ENCODE measurements around the gene CDC42EP1. TPM values are rescaled to one million over a fixed set of nuclear protein-coding genes. Genes with fewer than 3 reads are reported as not detected.

The CDC42EP1 gene
- total and polyA plus RNA-seq, 2 donors (not counting 3 experiments of a cell fraction or from before 2014, with no cell fraction given): 82.2 to 141 TPM

GRCh38 chr22:37604074-37604473 is 43.8 kb downstream of the CDC42EP1 start:
- ChIA-PET CTCF (interaction anchor here (0.7 to 5.7 kb wide), 6 partner anchors 12 to 245 kb away, joined by 3 to 24 read pairs (median 3); no protein-coding TSS in a partner anchor), POLR2A (no interaction called here)
- H3K4me1 ChIP-seq (ENCODE audit: control insufficient read depth, extremely low read depth, insufficient read depth, low read length): peaks cover 8% of the 10 kb centered on the region
- intact Hi-C loops (cut with micrococcal nuclease): no loop called here
- no TSS peak for BruUV-seq (replicated peaks)
- no peak overlapping the region for H3K4me3 ChIP-seq (replicated peaks in 1 of 3; ENCODE audit: insufficient read depth in 1 of 3, low read depth in 1 of 3, low read length in 3 of 3)
- no peaks in the 10 kb centered on the region for H3K9me3 ChIP-seq (replicated peaks; ENCODE audit: control insufficient read depth, insufficient read depth, low read length)
- no peak for FAIRE-seq
- no peaks in the 10 kb centered on the region for H4K20me1 ChIP-seq (replicated peaks; ENCODE audit: control insufficient read depth, extremely low read depth, insufficient read depth, low read length)
- no peak overlapping the region for H2AFZ ChIP-seq (ENCODE audit: low read depth, low read length)
- H3K9me1 ChIP-seq (replicated peaks; ENCODE audit: control insufficient read depth, extremely low read depth, insufficient read depth, low read length): no peaks in the 10 kb centered on the region
- H3K27me3 ChIP-seq (ENCODE audit: control insufficient read depth in 2 of 2, insufficient read depth in 2 of 2, low read length in 2 of 2): peaks cover 0 to 13% of the 10 kb centered on the region in 2 experiments
- H3K4me2 ChIP-seq (ENCODE audit: insufficient read depth, low read length): no peak overlapping the region
- H3K9ac ChIP-seq (replicated peaks; ENCODE audit: extremely low read depth, insufficient read depth, low read length): no peak overlapping the region
- H3K79me2 ChIP-seq (ENCODE audit: control insufficient read depth, insufficient read depth, low read length): peaks cover 2% of the 10 kb centered on the region
- dilution Hi-C loops (cut with MboI; ENCODE audit: extremely low pct_ligation_motif_present, low sequenced_read_pairs): no loop called here
- H3K27ac ChIP-seq (ENCODE audit: insufficient read depth, low read depth, low read length): no peak overlapping the region
- no peak for DNase-seq (ENCODE audit: low read depth, low spot score)
- no peaks in the 10 kb centered on the region for H3K36me3 ChIP-seq (ENCODE audit: control insufficient read depth in 2 of 2, extremely low read depth in 1 of 2, insufficient read depth in 2 of 2, low read length in 2 of 2)
- TF ChIP-seq MYC (IDR thresholded peaks at IDR 0.05; ENCODE audit: low read depth, low read length): no peak
- TF ChIP-seq POLR2A (IDR thresholded peaks at IDR 0.05; ENCODE audit: low read depth, low read length): no peak
- no peak for TF ChIP-seq MAX (IDR thresholded peaks at IDR 0.05; ENCODE audit: insufficient read depth, insufficient read length)
- no peak for TF ChIP-seq FOS (IDR thresholded peaks at IDR 0.05; ENCODE audit: borderline replicate concordance, insufficient read depth, low read length)
- TF ChIP-seq, protein P1, sequence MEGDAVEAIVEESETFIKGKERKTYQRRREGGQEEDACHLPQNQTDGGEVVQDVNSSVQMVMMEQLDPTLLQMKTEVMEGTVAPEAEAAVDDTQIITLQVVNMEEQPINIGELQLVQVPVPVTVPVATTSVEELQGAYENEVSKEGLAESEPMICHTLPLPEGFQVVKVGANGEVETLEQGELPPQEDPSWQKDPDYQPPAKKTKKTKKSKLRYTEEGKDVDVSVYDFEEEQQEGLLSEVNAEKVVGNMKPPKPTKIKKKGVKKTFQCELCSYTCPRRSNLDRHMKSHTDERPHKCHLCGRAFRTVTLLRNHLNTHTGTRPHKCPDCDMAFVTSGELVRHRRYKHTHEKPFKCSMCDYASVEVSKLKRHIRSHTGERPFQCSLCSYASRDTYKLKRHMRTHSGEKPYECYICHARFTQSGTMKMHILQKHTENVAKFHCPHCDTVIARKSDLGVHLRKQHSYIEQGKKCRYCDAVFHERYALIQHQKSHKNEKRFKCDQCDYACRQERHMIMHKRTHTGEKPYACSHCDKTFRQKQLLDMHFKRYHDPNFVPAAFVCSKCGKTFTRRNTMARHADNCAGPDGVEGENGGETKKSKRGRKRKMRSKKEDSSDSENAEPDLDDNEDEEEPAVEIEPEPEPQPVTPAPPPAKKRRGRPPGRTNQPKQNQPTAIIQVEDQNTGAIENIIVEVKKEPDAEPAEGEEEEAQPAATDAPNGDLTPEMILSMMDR (IDR thresholded peaks at IDR 0.05; ENCODE audit: extremely low read depth in 1 of 2, insufficient read depth in 1 of 2, low read depth in 1 of 2, low read length in 2 of 2): no peak
- no peak for TF ChIP-seq POLR2AphosphoS5 (IDR thresholded peaks at IDR 0.05; ENCODE audit: insufficient read depth, low read depth, low read length)
- TF ChIP-seq EZH2 (IDR thresholded peaks at IDR 0.05; ENCODE audit: borderline replicate concordance, low read depth, low read length, severe bottlenecking): no peak
- TF ChIP-seq JUN (IDR thresholded peaks at IDR 0.05; ENCODE audit: borderline replicate concordance, insufficient read depth, insufficient read length, low read depth): no peak
- no peak for TF ChIP-seq GATA2 (IDR thresholded peaks at IDR 0.05; ENCODE audit: insufficient read depth, insufficient read length, low read depth, low read length)

All from endothelial cell of umbilical vein (primary cell).